PC-9 (cell line): ENCODE results near the gene PHF23. TPM values are rescaled to one million over a fixed set of nuclear protein-coding genes. Genes with fewer than 3 reads are reported as not detected.

ENCODE experiments used
- BruUV-seq: library from RNA; stranded (reverse); fragments of 400-500 nt; replicated peaks from 2 replicates; lab custom pipeline; 2021; lab: Mats Ljungman, UMichigan
- CTCF ChIA-PET: fragments of 300-600 bp; sonication (Branson Sonifier 250); formaldehyde crosslinking; loops from one replicate; lab custom pipeline; 2022; ENCODE audit warnings: antibody characterized with exemption; lab: Charles Lee
- POLR2A ChIA-PET: fragments of 300-600 bp; sonication (Branson Sonifier 250); formaldehyde crosslinking; loops from one replicate; lab custom pipeline; 2022; ENCODE audit warnings: antibody characterized with exemption; ENCODE audit not compliant: unreplicated experiment; lab: Charles Lee
- DNase-seq, 2 experiments: peaks; one replicate each; pipeline versions ENCODE4 v3.0.0 to v3.0.0-alpha.2; 2015 to 2022; ENCODE audit warnings: mixed read lengths in 1 of 2
- H2AFZ ChIP-seq: fragments of 200-600 bp; sonication (generic); 2 replicates; pipeline ENCODE4 v1.8.1; 2017; ENCODE audit warnings: antibody characterized with exemption
- H3F3A ChIP-seq: fragments of 200-600 bp; sonication (generic); 2 replicates; pipeline ENCODE4 v1.8.1; 2017; ENCODE audit warnings: antibody characterized with exemption, mild to moderate bottlenecking, low read depth; ENCODE audit not compliant: insufficient read depth
- H3K27ac ChIP-seq: fragments of 200-600 bp; sonication (generic); 2 replicates; pipeline ENCODE4 v1.6.1; 2016; ENCODE audit warnings: mixed run types
- H3K27me3 ChIP-seq: fragments of 200-600 bp; sonication (generic); 2 replicates; pipeline ENCODE4 v1.6.1; 2016; ENCODE audit warnings: low read depth, mixed run types; ENCODE audit not compliant: insufficient read depth
- H3K36me3 ChIP-seq: fragments of 200-600 bp; sonication (generic); 2 replicates; pipeline ENCODE4 v1.6.1; 2016; ENCODE audit warnings: low read depth, mixed run types
- H3K4me1 ChIP-seq: fragments of 200-600 bp; sonication (generic); replicated peaks from 2 replicates; pipeline ENCODE4 v1.6.1; 2016; ENCODE audit warnings: mixed run types; ENCODE audit not compliant: insufficient read depth
- H3K4me2 ChIP-seq: fragments of 200-600 bp; sonication (generic); 2 replicates; pipeline ENCODE4 v1.6.1; 2017; ENCODE audit warnings: mixed run types
- H3K4me3 ChIP-seq: fragments of 200-600 bp; sonication (generic); 2 replicates; pipeline ENCODE4 v1.6.1; 2016; ENCODE audit warnings: mixed run types
- H3K79me2 ChIP-seq: fragments of 200-600 bp; sonication (generic); 2 replicates; pipeline ENCODE4 v1.6.1; 2017; ENCODE audit warnings: low read depth, mixed run types
- H3K9me2 ChIP-seq: fragments of 200-600 bp; sonication (generic); 2 replicates; pipeline ENCODE4 v1.8.1; 2017; ENCODE audit warnings: mild to moderate bottlenecking; ENCODE audit not compliant: insufficient read depth
- H3K9me3 ChIP-seq: fragments of 200-600 bp; sonication (generic); 2 replicates; pipeline ENCODE4 v1.8.1; 2016; ENCODE audit warnings: low read depth; ENCODE audit not compliant: insufficient read depth
- H4K20me1 ChIP-seq: fragments of 200-600 bp; sonication (generic); 2 replicates; pipeline ENCODE4 v1.8.1; 2017; ENCODE audit not compliant: insufficient read depth
- CTCF ChIP-seq: fragments of 200-600 bp; sonication (generic); conservative IDR thresholded peaks from 2 replicates; pipeline ENCODE4 v1.6.1; 2017; ENCODE audit warnings: mixed run types, antibody characterized with exemption, mild to moderate bottlenecking, moderate library complexity
- EZH2 ChIP-seq: fragments of 200-600 bp; sonication (generic); IDR thresholded peaks from 2 replicates; pipeline ENCODE4 v1.8.0; 2017; ENCODE audit warnings: antibody characterized with exemption, low read depth
- intact Hi-C: fragments of 100-400 bp; cut with micrococcal nuclease; formaldehyde crosslinking; loops from one replicate; pipeline ENCODE4 v1.10.0; 2022; ENCODE audit not compliant: unreplicated experiment
- total RNA-seq: library from RNA; stranded (reverse); gene quantifications from 2 replicates; pipeline ENCODE4 v1.2.3, GENCODE V29; 2021

PHF23 gene
- total RNA-seq, 1 experiment from 2014 or later: 64.5 TPM

- BruUV-seq: no TSS peak
- H3K27me3 ChIP-seq: no peaks in the 10 kb centered on the region
- intact Hi-C loops: no loop called here
- 0 out of 2 replicates have a peak, but pooled peaks cover 3% of the 10 kb centered on the region for H3K79me2 ChIP-seq
- ChIA-PET POLR2A (no interaction called here), CTCF (no interaction called here)
- no peak overlapping the region for H3K27ac ChIP-seq
- no peak overlapping the region for H3K4me2 ChIP-seq
- no peak for TF ChIP-seq CTCF
- TF ChIP-seq EZH2: no peak
- no peaks in the 10 kb centered on the region for H3K36me3 ChIP-seq
- no peak overlapping the region for H2AFZ ChIP-seq
- H3F3A ChIP-seq: peaks cover 21% of the 10 kb centered on the region; the same call in 1 of the 2 replicates
- DNase-seq: no peak
- H3K4me3 ChIP-seq: no peak overlapping the region
- H3K9me2 ChIP-seq: no peaks in the 10 kb centered on the region
- H3K4me1 ChIP-seq: peaks cover 8% of the 10 kb centered on the region
- H3K9me3 ChIP-seq: no peaks in the 10 kb centered on the region
- no peaks in the 10 kb centered on the region for H4K20me1 ChIP-seq
Observed at GRCh38 chr17:7211491-7212273, 27.6 kb downstream of the PHF23 start.

GRCh38 chr17:7208754-7209460, 30.4 kb downstream of the PHF23 start:
- Histone ChIP-seq H2AFZ (no peak overlapping the region), H3K36me3 (no peaks in the 10 kb centered on the region), H3K9me3 (no peaks in the 10 kb centered on the region), H3K4me3 (no peak overlapping the region), H3K4me1 (no peaks in the 10 kb centered on the region), H3K27me3 (no peaks in the 10 kb centered on the region), H3F3A (peaks cover 15% of the 10 kb centered on the region; the same call in 1 of the 2 replicates), H4K20me1 (no peaks in the 10 kb centered on the region), H3K4me2 (no peak overlapping the region), H3K27ac (no peak overlapping the region), H3K79me2 (0 out of 2 replicates have a peak, but pooled peaks cover 3% of the 10 kb centered on the region), H3K9me2 (no peaks in the 10 kb centered on the region)
- DNase-seq: no peak
- ChIA-PET POLR2A (no interaction called here), CTCF (no interaction called here)
- TF ChIP-seq CTCF (no peak), EZH2 (no peak)
- BruUV-seq: no TSS peak
- intact Hi-C loops: no loop called here

GRCh38 chr17:7208027-7208571, 31.2 kb downstream of the PHF23 start:
- ChIA-PET POLR2A (no interaction called here), CTCF (no interaction called here)
- Histone ChIP-seq H3K4me3 (no peak overlapping the region), H3K4me1 (no peaks in the 10 kb centered on the region), H2AFZ (no peak overlapping the region), H4K20me1 (no peaks in the 10 kb centered on the region), H3K9me3 (no peaks in the 10 kb centered on the region), H3K79me2 (no peaks in the 10 kb centered on the region), H3K27me3 (no peaks in the 10 kb centered on the region), H3K4me2 (no peak overlapping the region), H3F3A (peaks cover 6% of the 10 kb centered on the region; the same call in 1 of the 2 replicates), H3K27ac (no peak overlapping the region), H3K9me2 (no peaks in the 10 kb centered on the region), H3K36me3 (no peaks in the 10 kb centered on the region)
- DNase-seq: no peak
- no TSS peak for BruUV-seq
- intact Hi-C loops: no loop called here
- TF ChIP-seq EZH2 (no peak), CTCF (no peak)
